BJ (cell line): ENCODE results near the gene HSPA1L. TPM values are rescaled to one million over a fixed set of nuclear protein-coding genes. Genes with fewer than 3 reads are reported as not detected.
"Not testable (repeated sequence)": the region's sequence is repeated elsewhere in the genome, so short reads cannot be mapped to it uniquely, and the experiment has no call there.

Experiments
- CTCF ChIA-PET: fragments of 350-600 bp; formaldehyde crosslinking; extraction: SDS; loops from one replicate; lab custom pipeline; 2021; ENCODE audit warnings: antibody characterized with exemption, inconsistent platforms; lab: Yijun Ruan, JAX
- POLR2A ChIA-PET: fragments of 300-600 bp; sonication (Branson Sonifier 250); formaldehyde crosslinking; extraction: SDS; loops from one replicate; lab custom pipeline; 2021; ENCODE audit warnings: antibody characterized with exemption; lab: Charles Lee
- DNase-seq: peaks from one replicate; pipeline ENCODE4 v3.0.0-alpha.2; 2011; ENCODE audit warnings: low read depth
- H3K27me3 ChIP-seq: 2 replicates; pipeline ENCODE4 v1.6.0; 2011; ENCODE audit warnings: low read length; ENCODE audit not compliant: control insufficient read depth, insufficient read depth
- H3K36me3 ChIP-seq: 2 replicates; pipeline ENCODE4 v1.5.1; 2011; ENCODE audit warnings: low read length; ENCODE audit not compliant: control insufficient read depth, insufficient read depth
- H3K4me3 ChIP-seq: 2 replicates; pipeline ENCODE4 v1.5.1; 2011; ENCODE audit warnings: low read depth, mild to moderate bottlenecking, control low read depth, low read length
- CTCF ChIP-seq: IDR thresholded peaks from 2 replicates; pipeline ENCODE4 v1.5.1; 2011; ENCODE audit warnings: low read depth, mild to moderate bottlenecking, control low read depth, inconsistent platforms, low read length, moderate library complexity; ENCODE audit not compliant: insufficient read depth
- polyA minus RNA-seq: library from RNA; depleted of rRNA, polyadenylated mRNA; stranded (reverse); fragments of >200 nt; gene quantifications from 2 replicates; pipeline ENCODE4 v1.2.3, GENCODE V29; 2011; rRNA and poly(A)+ RNA removed
- polyA plus RNA-seq: library from polyadenylated mRNA; depleted of rRNA; stranded (reverse); fragments of >200 nt; gene quantifications from 2 replicates; pipeline ENCODE4 v1.2.3, GENCODE V29; 2011; rRNA removed

The HSPA1L gene
- 0.90 and 0.99 TPM in 2 replicates for polyA plus RNA-seq
- 0.57 and 1.6 TPM in 2 replicates for polyA minus RNA-seq

GRCh38 chr6:31815025-31815838 lies at the start of gene HSPA1L, which contains the start of gene HSPA1A:
HSPA1L (minus strand) TSS chr6:31815283; CDS start chr6:31811972, 3,311 bp downstream.
HSPA1A (plus strand) TSS chr6:31815543; CDS start chr6:31815757, 214 bp downstream.
- peak; percentile 72 for DNase-seq
- POLR2A ChIA-PET = interaction anchor here (0.6 to 1.8 kb wide), 4 partner anchors 9 to 81 kb away, joined by 5 to 9 read pairs (median 8); partner anchors contain the start of genes HSPA1B and LSM2
- H3K36me3 ChIP-seq = no peaks in the 10 kb centered on the region
- peak within 1 kb of the TSS; percentile 60 for H3K4me3 ChIP-seq
- CTCF ChIA-PET = interaction anchor here (0.9 to 1.8 kb wide), 4 partner anchors 12 to 45 kb away, joined by 4 to 8 read pairs (median 4); partner anchors contain the start of genes HSPA1B and VARS1
- no peak for TF ChIP-seq CTCF
- H3K27me3 ChIP-seq = no peaks in the 10 kb centered on the region

- peaks cover 4% of the 10 kb centered on the region for H3K36me3 ChIP-seq
- POLR2A ChIA-PET = no interaction called here
- no peak overlapping the region for H3K4me3 ChIP-seq
- no peaks in the 10 kb centered on the region for H3K27me3 ChIP-seq
- no peak for TF ChIP-seq CTCF
- DNase-seq = no peak
- CTCF ChIA-PET = interaction anchor here (1.0 to 2.6 kb wide), 2 partner anchors 24 to 88 kb away, joined by 4 to 6 read pairs; no protein-coding TSS in a partner anchor
Observed at GRCh38 chr6:31864818-31865204, 49.7 kb upstream of the HSPA1L start.

- CTCF ChIA-PET = interaction anchor here (0.7 to 2.6 kb wide), 4 partner anchors 87 to 150 kb away, joined by 3 to 6 read pairs (median 5); no protein-coding TSS in a partner anchor
- POLR2A ChIA-PET, H3K36me3 ChIP-seq, DNase-seq, H3K27me3 ChIP-seq: not testable (repeated sequence)
- peak overlapping the region; percentile 66 for H3K4me3 ChIP-seq
Observed at GRCh38 chr6:31864123-31864562, 49.1 kb upstream of the HSPA1L start.

- TF ChIP-seq CTCF = no peak
- peaks cover 9% of the 10 kb centered on the region for H3K36me3 ChIP-seq
- no peaks in the 10 kb centered on the region for H3K27me3 ChIP-seq
- ChIA-PET CTCF (interaction anchor here (0.8 to 1.9 kb wide), 4 partner anchors 87 to 196 kb away, joined by 3 to 6 read pairs (median 3); no protein-coding TSS in a partner anchor), POLR2A (interaction anchor here (0.5 to 1.0 kb wide), 4 partner anchors 13 to 328 kb away, joined by 3 to 4 read pairs (median 3); partner anchors contain the start of gene GPANK1)
- DNase-seq = peak; percentile 99
- peak within 1 kb of the TSS; percentile 82 for H3K4me3 ChIP-seq
Observed at GRCh38 chr6:31862344-31863235, 47.5 kb upstream of the HSPA1L start, which contains the start of gene NEU1. NEU1 (minus strand) TSS chr6:31862821; CDS start chr6:31862776, 45 bp downstream.

GRCh38 chr6:31861919-31862343 lies 46.8 kb upstream of the HSPA1L start:
- Histone ChIP-seq H3K36me3 (peaks cover 9% of the 10 kb centered on the region), H3K27me3 (no peaks in the 10 kb centered on the region), H3K4me3 (peak overlapping the region; percentile 82)
- no peak for DNase-seq
- CTCF ChIA-PET = no interaction called here
- no peak for TF ChIP-seq CTCF
- POLR2A ChIA-PET = no interaction called here
